Measurements from ENCODE around the gene B3GNT2. TPM values are rescaled to one million over a fixed set of nuclear protein-coding genes. Genes with fewer than 3 reads are reported as not detected.
"Not testable (repeated sequence)": the region's sequence is repeated elsewhere in the genome, so short reads cannot be mapped to it uniquely, and the experiment has no call there.

Gene B3GNT2
- 29.0 and 29.3 TPM in 2 replicates for total RNA-seq

GRCh38 chr2:62195421-62196277 lies at the start of gene B3GNT2:
Gene B3GNT2, plus strand, starts transcription at chr2:62196115. Its CDS starts 26,106 bp downstream, at chr2:62222221.
- Mint-ChIP-seq H3K27me3 (ENCODE audit: low read depth) (peaks cover 11% of the 10 kb centered on the region), H3K27ac (peak within 1 kb of the TSS; percentile 91), H3K4me3 (ENCODE audit: low read depth) (peak within 1 kb of the TSS; percentile 90), H3K4me1 (ENCODE audit: low read depth) (peaks cover 32% of the 10 kb centered on the region), H3K36me3 (ENCODE audit: low read depth) (peaks cover 11% of the 10 kb centered on the region), H3K9me3 (no peaks in the 10 kb centered on the region)
- peak; percentile 74 for DNase-seq (ENCODE audit: low spot score)
- intact Hi-C loops (cut with micrococcal nuclease) = loop anchor here (2.0 to 10.0 kb wide), 6 partner anchors 217 to 1393 kb away; partner anchors contain the start of genes COMMD1, EHBP1, MDH1 and WDPCP

- H3K4me1 Mint-ChIP-seq (ENCODE audit: low read depth) = peaks cover 13% of the 10 kb centered on the region
- DNase-seq (ENCODE audit: low spot score) = peak; percentile 25
- H3K27me3 Mint-ChIP-seq (ENCODE audit: low read depth); H3K27ac Mint-ChIP-seq; H3K9me3 Mint-ChIP-seq; H3K36me3 Mint-ChIP-seq (ENCODE audit: low read depth); H3K4me3 Mint-ChIP-seq (ENCODE audit: low read depth): not testable (repeated sequence)
- intact Hi-C loops (cut with micrococcal nuclease) = loop anchor here (10.0 kb wide), 1 partner anchor 112 kb away; no protein-coding TSS in a partner anchor
Observed at GRCh38 chr2:62146790-62147189, 49.1 kb upstream of the B3GNT2 start.

- Mint-ChIP-seq H3K4me1 (ENCODE audit: low read depth) (peaks cover 13% of the 10 kb centered on the region), H3K4me3 (ENCODE audit: low read depth) (no peak overlapping the region), H3K27me3 (ENCODE audit: low read depth) (no peaks in the 10 kb centered on the region), H3K27ac (no peak overlapping the region), H3K36me3 (ENCODE audit: low read depth) (no peaks in the 10 kb centered on the region), H3K9me3 (no peaks in the 10 kb centered on the region)
- DNase-seq (ENCODE audit: low spot score) = no peak
- intact Hi-C loops (cut with micrococcal nuclease) = loop anchor here (10.0 kb wide), 1 partner anchor 113 kb away; no protein-coding TSS in a partner anchor
Observed at GRCh38 chr2:62147610-62148301, 48.2 kb upstream of the B3GNT2 start.

GRCh38 chr2:62149708-62150107 lies 46.2 kb upstream of the B3GNT2 start:
- intact Hi-C loops (cut with micrococcal nuclease) = loop anchor here (10.0 kb wide), 1 partner anchor 115 kb away; no protein-coding TSS in a partner anchor
- no peak overlapping the region for H3K4me3 Mint-ChIP-seq (ENCODE audit: low read depth)
- H3K27ac Mint-ChIP-seq = no peak overlapping the region
- no peaks in the 10 kb centered on the region for H3K9me3 Mint-ChIP-seq
- no peaks in the 10 kb centered on the region for H3K27me3 Mint-ChIP-seq (ENCODE audit: low read depth)
- DNase-seq (ENCODE audit: low spot score) = no peak
- H3K4me1 Mint-ChIP-seq (ENCODE audit: low read depth) = peaks cover 13% of the 10 kb centered on the region
- H3K36me3 Mint-ChIP-seq (ENCODE audit: low read depth) = no peaks in the 10 kb centered on the region

GRCh38 chr2:62150597-62151305 lies 45.2 kb upstream of the B3GNT2 start:
- no peaks in the 10 kb centered on the region for H3K36me3 Mint-ChIP-seq (ENCODE audit: low read depth)

GRCh38 chr2:62151306-62151638 lies 44.6 kb upstream of the B3GNT2 start:
- Mint-ChIP-seq H3K4me1 (ENCODE audit: low read depth) (peaks cover 13% of the 10 kb centered on the region), H3K4me3 (ENCODE audit: low read depth) (no peak overlapping the region), H3K27ac (no peak overlapping the region), H3K27me3 (ENCODE audit: low read depth) (no peaks in the 10 kb centered on the region), H3K36me3 (ENCODE audit: low read depth) (no peaks in the 10 kb centered on the region), H3K9me3 (peaks cover 6% of the 10 kb centered on the region)
- intact Hi-C loops (cut with micrococcal nuclease) = no loop called here
- DNase-seq (ENCODE audit: low spot score) = no peak

More at GRCh38 chr2:62150597-62151305, 45.2 kb upstream of the B3GNT2 start:
- no peak for DNase-seq (ENCODE audit: low spot score)
- Mint-ChIP-seq H3K27me3 (ENCODE audit: low read depth) (no peaks in the 10 kb centered on the region), H3K9me3 (peaks cover 6% of the 10 kb centered on the region), H3K4me3 (ENCODE audit: low read depth) (no peak overlapping the region), H3K4me1 (ENCODE audit: low read depth) (peaks cover 13% of the 10 kb centered on the region), H3K27ac (no peak overlapping the region)
- intact Hi-C loops (cut with micrococcal nuclease) = no loop called here

GRCh38 chr2:62152000-62152399 lies 43.9 kb upstream of the B3GNT2 start:
- H3K27me3 Mint-ChIP-seq (ENCODE audit: low read depth) = no peaks in the 10 kb centered on the region
- H3K4me1 Mint-ChIP-seq (ENCODE audit: low read depth) = peaks cover 9% of the 10 kb centered on the region
- no peak overlapping the region for H3K27ac Mint-ChIP-seq
- intact Hi-C loops (cut with micrococcal nuclease) = no loop called here
- no peaks in the 10 kb centered on the region for H3K36me3 Mint-ChIP-seq (ENCODE audit: low read depth)
- DNase-seq (ENCODE audit: low spot score) = no peak
- H3K9me3 Mint-ChIP-seq = peaks cover 6% of the 10 kb centered on the region
- no peak overlapping the region for H3K4me3 Mint-ChIP-seq (ENCODE audit: low read depth)

GRCh38 chr2:62156861-62157496 lies 38.9 kb upstream of the B3GNT2 start:
- no peak for DNase-seq (ENCODE audit: low spot score)
- Mint-ChIP-seq H3K4me1 (ENCODE audit: low read depth) (peaks cover 4% of the 10 kb centered on the region), H3K27ac (no peak overlapping the region), H3K27me3 (ENCODE audit: low read depth) (no peaks in the 10 kb centered on the region), H3K36me3 (ENCODE audit: low read depth) (no peaks in the 10 kb centered on the region), H3K4me3 (ENCODE audit: low read depth) (no peak overlapping the region), H3K9me3 (peaks cover 6% of the 10 kb centered on the region)
- intact Hi-C loops (cut with micrococcal nuclease) = no loop called here

GRCh38 chr2:62158444-62159121 lies 37.3 kb upstream of the B3GNT2 start:
- Mint-ChIP-seq H3K4me3 (ENCODE audit: low read depth) (no peak overlapping the region), H3K27ac (no peak overlapping the region), H3K27me3 (ENCODE audit: low read depth) (no peaks in the 10 kb centered on the region), H3K9me3 (peaks cover 6% of the 10 kb centered on the region), H3K4me1 (ENCODE audit: low read depth) (peaks cover 8% of the 10 kb centered on the region), H3K36me3 (ENCODE audit: low read depth) (no peaks in the 10 kb centered on the region)
- intact Hi-C loops (cut with micrococcal nuclease) = no loop called here
- DNase-seq (ENCODE audit: low spot score) = no peak

GRCh38 chr2:62160691-62161090 lies 35.2 kb upstream of the B3GNT2 start:
- H3K36me3 Mint-ChIP-seq (ENCODE audit: low read depth); H3K9me3 Mint-ChIP-seq; H3K27ac Mint-ChIP-seq; intact Hi-C loops (cut with micrococcal nuclease); H3K27me3 Mint-ChIP-seq (ENCODE audit: low read depth); H3K4me3 Mint-ChIP-seq (ENCODE audit: low read depth); DNase-seq (ENCODE audit: low spot score); H3K4me1 Mint-ChIP-seq (ENCODE audit: low read depth): not testable (repeated sequence)

- Mint-ChIP-seq H3K27ac (no peak overlapping the region), H3K4me3 (ENCODE audit: low read depth) (no peak overlapping the region), H3K27me3 (ENCODE audit: low read depth) (no peaks in the 10 kb centered on the region), H3K4me1 (ENCODE audit: low read depth) (peaks cover 8% of the 10 kb centered on the region), H3K36me3 (ENCODE audit: low read depth) (no peaks in the 10 kb centered on the region), H3K9me3 (no peaks in the 10 kb centered on the region)
- intact Hi-C loops (cut with micrococcal nuclease) = no loop called here
- DNase-seq (ENCODE audit: low spot score) = no peak
Observed at GRCh38 chr2:62163106-62163831, 32.6 kb upstream of the B3GNT2 start.

All from activated T-helper 2 cell treated with anti-CD3 and anti-CD28 coated beads, Interferon-gamma antibody, Interleukin-2, Interleukin-4, amounts not matched to agents 10 μg/mL and 5 μg/mL and 100 μg/mL, durations not matched to agents 14 hours and 24 hours and 36 hours (primary cell).